Activated T-helper 17 cell treated with anti-CD3 and anti-CD28 coated beads, Interleukin-2, amount 50 U/mL, for 72 hours (primary cell): ENCODE results near the gene EPSTI1. TPM values are rescaled to one million over a fixed set of nuclear protein-coding genes. Genes with fewer than 3 reads are reported as not detected.
"Not testable (repeated sequence)": the region's sequence is repeated elsewhere in the genome, so short reads cannot be mapped to it uniquely, and the experiment has no call there.

ENCODE experiments used
- ATAC-seq: fragments of 150-1000 bp; cut with Tn5 transposase; replicated peaks from 2 replicates; pipeline ENCODE4 v1.10.0; 2021; ENCODE audit warnings: mild to moderate bottlenecking, moderate library complexity
- H3K27ac Mint-ChIP-seq: one replicate; pipeline ENCODE4 v1.8.0; 2022; ENCODE audit warnings: mixed read lengths
- H3K27me3 Mint-ChIP-seq: one replicate; pipeline ENCODE4 v1.8.0; 2022; ENCODE audit warnings: mixed read lengths
- H3K36me3 Mint-ChIP-seq: one replicate; pipeline ENCODE4 v1.8.0; 2022; ENCODE audit warnings: low read depth, mild to moderate bottlenecking, mixed read lengths
- H3K4me1 Mint-ChIP-seq: one replicate; pipeline ENCODE4 v1.8.0; 2022; ENCODE audit warnings: mixed read lengths
- H3K4me3 Mint-ChIP-seq: one replicate; pipeline ENCODE4 v1.8.0; 2022; ENCODE audit warnings: mild to moderate bottlenecking, mixed read lengths
- H3K9me3 Mint-ChIP-seq: one replicate; pipeline ENCODE4 v1.8.0; 2022; ENCODE audit warnings: mixed read lengths
- total RNA-seq, 2 donors: library from RNA; stranded (reverse); gene quantifications; one replicate each; pipeline ENCODE4 v1.2.3, GENCODE V29; 2022

Gene EPSTI1
- total RNA-seq, 2 donors from 2014 or later: 13.6 to 18.1 TPM

- H3K36me3 Mint-ChIP-seq: peaks cover 6% of the 10 kb centered on the region
- H3K4me3 Mint-ChIP-seq: no peak overlapping the region
- H3K27me3 Mint-ChIP-seq: no peaks in the 10 kb centered on the region
- ATAC-seq: no peak
- peaks cover 32% of the 10 kb centered on the region for H3K4me1 Mint-ChIP-seq
- H3K27ac Mint-ChIP-seq: no peak overlapping the region
- H3K9me3 Mint-ChIP-seq: no peaks in the 10 kb centered on the region
Measured at GRCh38 chr13:42994878-42995277, 2.8 kb upstream of the EPSTI1 start.

GRCh38 chr13:42992764-42993122 lies 702 bp upstream of the EPSTI1 start:
- peaks cover 6% of the 10 kb centered on the region for H3K36me3 Mint-ChIP-seq
- H3K4me3 Mint-ChIP-seq: peak overlapping the region; percentile 93
- H3K27me3 Mint-ChIP-seq: no peaks in the 10 kb centered on the region
- H3K27ac Mint-ChIP-seq: peak overlapping the region; percentile 97
- H3K4me1 Mint-ChIP-seq: peaks cover 32% of the 10 kb centered on the region
- no peaks in the 10 kb centered on the region for H3K9me3 Mint-ChIP-seq
- no peak for ATAC-seq

GRCh38 chr13:42991233-42991897 lies 676 bp downstream of the EPSTI1 start:
- peaks cover 27% of the 10 kb centered on the region for H3K4me1 Mint-ChIP-seq
- not testable (repeated sequence) for H3K9me3 Mint-ChIP-seq, ATAC-seq, H3K27me3 Mint-ChIP-seq
- peak overlapping the region; percentile 97 for H3K27ac Mint-ChIP-seq
- H3K4me3 Mint-ChIP-seq: peak overlapping the region; percentile 93
- peaks cover 12% of the 10 kb centered on the region for H3K36me3 Mint-ChIP-seq

GRCh38 chr13:42990291-42991232 lies 1.5 kb downstream of the EPSTI1 start:
- H3K4me1 Mint-ChIP-seq: peaks cover 26% of the 10 kb centered on the region
- H3K27ac Mint-ChIP-seq: peak overlapping the region; percentile 97
- ATAC-seq: no peak
- peaks cover 12% of the 10 kb centered on the region for H3K36me3 Mint-ChIP-seq
- H3K27me3 Mint-ChIP-seq: no peaks in the 10 kb centered on the region
- H3K4me3 Mint-ChIP-seq: peak overlapping the region; percentile 93
- H3K9me3 Mint-ChIP-seq: no peaks in the 10 kb centered on the region

GRCh38 chr13:42986176-42986574 lies 5.9 kb downstream of the EPSTI1 start:
- no peak overlapping the region for H3K4me3 Mint-ChIP-seq
- peaks cover 6% of the 10 kb centered on the region for H3K36me3 Mint-ChIP-seq
- H3K4me1 Mint-ChIP-seq: peaks cover 28% of the 10 kb centered on the region
- no peak overlapping the region for H3K27ac Mint-ChIP-seq
- ATAC-seq: no peak
- H3K27me3 Mint-ChIP-seq: no peaks in the 10 kb centered on the region
- no peaks in the 10 kb centered on the region for H3K9me3 Mint-ChIP-seq

GRCh38 chr13:42985312-42986175 lies 6.5 kb downstream of the EPSTI1 start:
- ATAC-seq: peak; percentile 52
- Mint-ChIP-seq H3K27ac (no peak overlapping the region), H3K9me3 (no peaks in the 10 kb centered on the region), H3K36me3 (peaks cover 6% of the 10 kb centered on the region), H3K4me1 (peaks cover 24% of the 10 kb centered on the region), H3K4me3 (peak overlapping the region; percentile 27), H3K27me3 (no peaks in the 10 kb centered on the region)

GRCh38 chr13:42984691-42985090 lies 7.3 kb downstream of the EPSTI1 start:
- Mint-ChIP-seq H3K9me3 (peaks cover 5% of the 10 kb centered on the region), H3K27ac (no peak overlapping the region), H3K27me3 (no peaks in the 10 kb centered on the region), H3K36me3 (peaks cover 14% of the 10 kb centered on the region), H3K4me1 (peaks cover 26% of the 10 kb centered on the region), H3K4me3 (no peak overlapping the region)
- ATAC-seq: no peak

- Mint-ChIP-seq H3K27me3 (no peaks in the 10 kb centered on the region), H3K36me3 (peaks cover 16% of the 10 kb centered on the region), H3K4me3 (no peak overlapping the region), H3K4me1 (peaks cover 26% of the 10 kb centered on the region), H3K9me3 (peaks cover 5% of the 10 kb centered on the region), H3K27ac (no peak overlapping the region)
- no peak for ATAC-seq
Measured at GRCh38 chr13:42984026-42984425, 8.0 kb downstream of the EPSTI1 start.

- Mint-ChIP-seq H3K4me1 (peaks cover 26% of the 10 kb centered on the region), H3K9me3 (peaks cover 5% of the 10 kb centered on the region), H3K27me3 (no peaks in the 10 kb centered on the region), H3K27ac (no peak overlapping the region), H3K36me3 (peaks cover 9% of the 10 kb centered on the region), H3K4me3 (no peak overlapping the region)
- no peak for ATAC-seq
Measured at GRCh38 chr13:42981853-42982252, 10.2 kb downstream of the EPSTI1 start.

GRCh38 chr13:42981317-42981716 lies 10.7 kb downstream of the EPSTI1 start:
- ATAC-seq: no peak
- no peak overlapping the region for H3K4me3 Mint-ChIP-seq
- H3K4me1 Mint-ChIP-seq: peaks cover 26% of the 10 kb centered on the region
- H3K27ac Mint-ChIP-seq: no peak overlapping the region
- peaks cover 9% of the 10 kb centered on the region for H3K36me3 Mint-ChIP-seq
- H3K9me3 Mint-ChIP-seq: peaks cover 5% of the 10 kb centered on the region
- no peaks in the 10 kb centered on the region for H3K27me3 Mint-ChIP-seq

GRCh38 chr13:42977219-42977659 lies 14.8 kb downstream of the EPSTI1 start:
- H3K36me3 Mint-ChIP-seq: peaks cover 19% of the 10 kb centered on the region
- H3K27ac Mint-ChIP-seq: no peak overlapping the region
- H3K4me3 Mint-ChIP-seq: no peak overlapping the region
- H3K27me3 Mint-ChIP-seq: no peaks in the 10 kb centered on the region
- ATAC-seq: peak; percentile 19
- H3K9me3 Mint-ChIP-seq: peaks cover 5% of the 10 kb centered on the region
- H3K4me1 Mint-ChIP-seq: peaks cover 11% of the 10 kb centered on the region

GRCh38 chr13:42976066-42976465 lies 16.0 kb downstream of the EPSTI1 start:
- Mint-ChIP-seq H3K36me3 (peaks cover 20% of the 10 kb centered on the region), H3K4me3 (no peak overlapping the region), H3K27me3 (no peaks in the 10 kb centered on the region), H3K9me3 (peaks cover 5% of the 10 kb centered on the region), H3K4me1 (peaks cover 12% of the 10 kb centered on the region), H3K27ac (no peak overlapping the region)
- ATAC-seq: no peak

GRCh38 chr13:42973581-42973980 lies 18.5 kb downstream of the EPSTI1 start:
- ATAC-seq: no peak
- Mint-ChIP-seq H3K27ac (no peak overlapping the region), H3K36me3 (peaks cover 26% of the 10 kb centered on the region), H3K4me1 (peaks cover 19% of the 10 kb centered on the region), H3K4me3 (no peak overlapping the region), H3K27me3 (no peaks in the 10 kb centered on the region), H3K9me3 (no peaks in the 10 kb centered on the region)

GRCh38 chr13:42971691-42972347 lies 20.2 kb downstream of the EPSTI1 start:
- H3K4me1 Mint-ChIP-seq: peaks cover 14% of the 10 kb centered on the region
- no peak overlapping the region for H3K4me3 Mint-ChIP-seq
- no peaks in the 10 kb centered on the region for H3K9me3 Mint-ChIP-seq
- no peak overlapping the region for H3K27ac Mint-ChIP-seq
- no peaks in the 10 kb centered on the region for H3K27me3 Mint-ChIP-seq
- peaks cover 39% of the 10 kb centered on the region for H3K36me3 Mint-ChIP-seq
- peak; percentile 63 for ATAC-seq
